Measurements from ENCODE around the gene DNAJA4.

GRCh38 chr15:78225783-78226541 is 38.4 kb upstream of the DNAJA4 start:
- TF ChIP-seq POLR2AphosphoS5 (IDR thresholded peaks at IDR 0.05; ENCODE audit: low read depth, low read length) (no peak), TAF1 (IDR thresholded peaks at IDR 0.05; ENCODE audit: low read depth, low read length) (no peak), POLR2A (IDR thresholded peaks at IDR 0.05; ENCODE audit: low read depth, low read length) (no peak), SPI1 (IDR thresholded peaks at IDR 0.05; ENCODE audit: low read depth, low read length) (no peak)
